ENCODE data around the gene EIF4E. TPM values are rescaled to one million over a fixed set of nuclear protein-coding genes. Genes with fewer than 3 reads are reported as not detected.

EIF4E gene
- total and polyA plus RNA-seq, 2 experiments from 2014 or later, result 122 to 124 TPM

DNA sequence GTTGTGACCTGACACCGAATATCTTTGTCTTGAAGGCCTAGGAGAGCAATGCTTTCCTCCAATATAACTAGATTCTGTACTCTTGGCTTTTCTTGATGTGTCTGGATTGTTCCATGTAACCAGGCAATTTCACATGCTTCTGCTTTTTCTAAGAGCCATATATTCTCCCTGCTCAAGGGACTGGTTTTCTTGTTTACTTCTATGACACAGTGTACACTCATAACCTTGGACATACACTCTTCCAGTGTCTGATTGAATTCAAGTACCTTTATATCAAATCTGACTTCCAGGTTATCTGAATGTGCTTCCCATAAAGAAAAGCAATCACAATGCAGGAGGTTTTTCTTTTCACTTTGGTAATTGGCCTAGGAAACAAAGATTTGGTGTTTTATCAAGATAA, 17.4 kb upstream of the EIF4E start:
- Histone ChIP-seq H4K20me1 (ENCODE audit: insufficient read depth, poor library complexity, severe bottlenecking) (no peaks in the 10 kb centered on the region), H2AFZ (no peak overlapping the region), H3K4me2 (no peak overlapping the region), H3K36me3 (replicated peaks; ENCODE audit: insufficient read depth, low read depth) (no peaks in the 10 kb centered on the region), H3K27ac (no peak overlapping the region), H3K9me2 (replicated peaks; ENCODE audit: insufficient read depth) (no peaks in the 10 kb centered on the region), H3K79me2 (no peaks in the 10 kb centered on the region), H3K4me1 (ENCODE audit: insufficient read depth) (no peaks in the 10 kb centered on the region), H3K9me3 (ENCODE audit: low read depth) (no peaks in the 10 kb centered on the region), H3K4me3 (no peak overlapping the region), H3K27me3 (no peaks in the 10 kb centered on the region)
- WGBS (ENCODE audit: low lambda C conversion rate, missing lambda C conversion rate), result 95% methylated on average over 1 of the region's 1 CpG
- DNase-seq (ENCODE audit: low spot score), result no peak
- TF ChIP-seq, protein P1, sequence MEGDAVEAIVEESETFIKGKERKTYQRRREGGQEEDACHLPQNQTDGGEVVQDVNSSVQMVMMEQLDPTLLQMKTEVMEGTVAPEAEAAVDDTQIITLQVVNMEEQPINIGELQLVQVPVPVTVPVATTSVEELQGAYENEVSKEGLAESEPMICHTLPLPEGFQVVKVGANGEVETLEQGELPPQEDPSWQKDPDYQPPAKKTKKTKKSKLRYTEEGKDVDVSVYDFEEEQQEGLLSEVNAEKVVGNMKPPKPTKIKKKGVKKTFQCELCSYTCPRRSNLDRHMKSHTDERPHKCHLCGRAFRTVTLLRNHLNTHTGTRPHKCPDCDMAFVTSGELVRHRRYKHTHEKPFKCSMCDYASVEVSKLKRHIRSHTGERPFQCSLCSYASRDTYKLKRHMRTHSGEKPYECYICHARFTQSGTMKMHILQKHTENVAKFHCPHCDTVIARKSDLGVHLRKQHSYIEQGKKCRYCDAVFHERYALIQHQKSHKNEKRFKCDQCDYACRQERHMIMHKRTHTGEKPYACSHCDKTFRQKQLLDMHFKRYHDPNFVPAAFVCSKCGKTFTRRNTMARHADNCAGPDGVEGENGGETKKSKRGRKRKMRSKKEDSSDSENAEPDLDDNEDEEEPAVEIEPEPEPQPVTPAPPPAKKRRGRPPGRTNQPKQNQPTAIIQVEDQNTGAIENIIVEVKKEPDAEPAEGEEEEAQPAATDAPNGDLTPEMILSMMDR (IDR thresholded peaks at IDR 0.05; ENCODE audit: poor library complexity), result no peak
- TF ChIP-seq EZH2phosphoT487 (IDR thresholded peaks at IDR 0.05; ENCODE audit: low read depth, severe bottlenecking, unreplicated experiment) (no peak), EZH2 (IDR thresholded peaks at IDR 0.05; ENCODE audit: borderline replicate concordance) (no peak)

DNA sequence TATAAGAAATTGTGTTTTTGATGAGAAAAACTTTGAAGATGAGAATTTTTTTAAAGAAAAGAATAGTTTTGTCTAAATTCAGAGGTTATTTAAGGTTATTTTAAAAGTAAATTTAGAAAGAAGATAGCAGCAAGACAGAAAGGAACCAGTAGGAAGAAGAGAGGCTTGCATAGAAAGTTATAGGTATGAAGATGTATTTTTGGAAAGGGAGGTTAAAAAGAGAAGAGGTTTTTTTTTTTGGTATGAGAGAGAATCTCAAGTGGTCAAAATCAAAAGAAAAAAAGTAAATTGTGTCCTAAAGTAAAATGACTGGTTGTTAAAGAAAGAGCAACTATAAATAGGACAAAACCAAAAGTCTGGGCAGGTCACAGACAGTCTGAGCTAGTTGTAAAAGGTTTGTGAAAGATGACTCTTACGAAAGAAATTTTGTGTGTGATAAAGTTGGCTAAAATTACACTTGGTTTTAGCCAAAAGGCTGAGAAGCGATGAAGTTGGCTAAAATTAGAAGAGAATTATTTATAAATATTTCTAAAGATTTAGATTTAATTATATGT, 16.4 kb upstream of the EIF4E start:
- Histone ChIP-seq H3K9me2 (replicated peaks; ENCODE audit: insufficient read depth) (no peaks in the 10 kb centered on the region), H3K4me2 (no peak overlapping the region), H3K4me1 (ENCODE audit: insufficient read depth) (no peaks in the 10 kb centered on the region), H3K36me3 (replicated peaks; ENCODE audit: insufficient read depth, low read depth) (no peaks in the 10 kb centered on the region), H3K9me3 (ENCODE audit: low read depth) (no peaks in the 10 kb centered on the region), H3K4me3 (no peak overlapping the region), H3K27me3 (no peaks in the 10 kb centered on the region), H3K79me2 (no peaks in the 10 kb centered on the region), H4K20me1 (ENCODE audit: insufficient read depth, poor library complexity, severe bottlenecking) (no peaks in the 10 kb centered on the region), H2AFZ (no peak overlapping the region), H3K27ac (no peak overlapping the region)
- no peak for DNase-seq (ENCODE audit: low spot score)
- 96% methylated on average over 2 of the region's 2 CpGs for WGBS (ENCODE audit: low lambda C conversion rate, missing lambda C conversion rate)
- no peak for TF ChIP-seq EZH2 (IDR thresholded peaks at IDR 0.05; ENCODE audit: borderline replicate concordance)
- TF ChIP-seq, protein P1 (IDR thresholded peaks at IDR 0.05; ENCODE audit: poor library complexity), result no peak
- no peak for TF ChIP-seq EZH2phosphoT487 (IDR thresholded peaks at IDR 0.05; ENCODE audit: low read depth, severe bottlenecking, unreplicated experiment)

DNA sequence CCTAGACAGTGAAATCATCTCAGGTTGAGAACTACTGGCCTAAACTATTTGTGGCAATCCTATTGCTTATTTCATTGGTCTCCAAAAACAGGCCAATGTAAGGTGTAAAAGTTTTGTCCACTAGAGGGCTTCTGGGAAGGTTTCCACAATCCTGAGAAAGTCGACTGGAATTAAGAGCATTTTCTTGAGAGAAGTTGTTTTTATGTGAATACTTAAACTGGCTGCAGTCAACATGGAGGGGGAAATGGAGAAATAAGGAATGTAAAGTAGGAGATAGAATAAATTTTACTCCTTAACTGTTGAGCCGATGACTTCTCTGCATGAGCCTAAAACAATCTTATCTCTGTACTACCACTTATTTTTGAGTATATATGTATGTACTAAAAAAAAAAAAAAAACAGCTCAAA, 11.0 kb upstream of the EIF4E start:
- no peak overlapping the region for H3K4me2 ChIP-seq
- H3K9me3 ChIP-seq (ENCODE audit: low read depth), result no peaks in the 10 kb centered on the region
- no peaks in the 10 kb centered on the region for H3K27me3 ChIP-seq
- H3K9me2 ChIP-seq (replicated peaks; ENCODE audit: insufficient read depth), result no peaks in the 10 kb centered on the region
- peak; percentile 75 for DNase-seq (ENCODE audit: low spot score)
- no peaks in the 10 kb centered on the region for H3K79me2 ChIP-seq
- no peak overlapping the region for H3K4me3 ChIP-seq
- no peaks in the 10 kb centered on the region for H3K4me1 ChIP-seq (ENCODE audit: insufficient read depth)
- 44% methylated on average over 2 of the region's 2 CpGs for WGBS (ENCODE audit: low lambda C conversion rate, missing lambda C conversion rate)
- no peak overlapping the region for H2AFZ ChIP-seq
- TF ChIP-seq, protein P1 (IDR thresholded peaks at IDR 0.05; ENCODE audit: poor library complexity), result peak; percentile 70
- no peak for TF ChIP-seq EZH2 (IDR thresholded peaks at IDR 0.05; ENCODE audit: borderline replicate concordance)
- TF ChIP-seq EZH2phosphoT487 (IDR thresholded peaks at IDR 0.05; ENCODE audit: low read depth, severe bottlenecking, unreplicated experiment), result no peak
- H4K20me1 ChIP-seq (ENCODE audit: insufficient read depth, poor library complexity, severe bottlenecking), result no peaks in the 10 kb centered on the region
- H3K27ac ChIP-seq, result no peak overlapping the region
- no peaks in the 10 kb centered on the region for H3K36me3 ChIP-seq (replicated peaks; ENCODE audit: insufficient read depth, low read depth)

Data from hepatocyte (in vitro differentiated cells).